ENCODE data around the gene SND1.

The SND1 gene

GRCh38 chr7:128008744-128009143, 356.8 kb downstream of the SND1 start:
- no peak for DNase-seq

GRCh38 chr7:128010391-128011127, 358.6 kb downstream of the SND1 start:
- DNase-seq: no peak

DNA sequence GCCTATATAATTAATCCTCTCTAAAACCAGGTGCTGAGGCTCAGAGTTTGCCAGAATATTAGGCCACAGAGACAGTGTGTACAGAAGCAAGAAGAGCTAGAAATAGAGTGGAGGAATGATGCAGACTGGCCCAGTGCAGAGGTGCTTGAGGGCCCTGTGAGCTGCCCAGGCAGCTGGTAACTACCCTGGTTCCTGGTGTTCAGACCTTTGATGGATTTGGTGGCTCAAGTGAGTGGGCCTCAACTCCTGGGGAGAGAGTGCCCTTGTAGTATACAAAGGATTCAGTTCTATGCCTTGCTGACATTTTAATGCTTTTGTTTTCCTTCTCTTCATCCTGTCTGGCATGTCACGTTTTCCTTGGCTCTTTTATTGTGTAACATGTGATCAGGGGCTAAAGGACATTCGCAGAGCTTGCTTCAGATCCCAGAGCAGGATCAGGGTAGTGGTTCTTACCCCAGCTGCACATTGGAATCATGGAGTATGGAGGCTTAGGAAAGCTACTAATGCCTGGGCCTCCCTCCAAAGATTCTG, 359.2 kb downstream of the SND1 start:
- DNase-seq: no peak

DNA sequence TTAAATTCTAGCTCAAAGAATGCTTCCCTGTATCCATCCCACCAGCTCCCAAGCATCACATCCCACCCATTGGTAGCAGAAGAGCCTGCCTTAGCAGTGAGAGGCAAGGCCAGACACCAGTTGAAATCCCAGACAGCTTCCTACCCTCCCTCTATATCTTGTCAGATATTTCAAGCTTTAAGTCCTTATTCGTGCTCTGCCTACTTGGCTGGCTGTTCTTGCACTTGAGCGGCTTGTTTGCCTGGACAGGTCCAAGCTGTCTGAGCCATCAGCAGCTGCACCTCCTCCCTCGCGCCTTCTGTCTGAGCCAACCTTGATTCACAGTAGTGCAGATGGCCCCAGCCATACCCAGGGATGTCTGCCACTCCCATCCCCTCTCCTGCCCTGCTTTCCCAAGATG, 362.8 kb downstream of the SND1 start:
- DNase-seq: no peak

- no peak for DNase-seq
These were observed 365.5 kb downstream of the SND1 start for GRCh38 chr7:128017460-128017859.

DNA sequence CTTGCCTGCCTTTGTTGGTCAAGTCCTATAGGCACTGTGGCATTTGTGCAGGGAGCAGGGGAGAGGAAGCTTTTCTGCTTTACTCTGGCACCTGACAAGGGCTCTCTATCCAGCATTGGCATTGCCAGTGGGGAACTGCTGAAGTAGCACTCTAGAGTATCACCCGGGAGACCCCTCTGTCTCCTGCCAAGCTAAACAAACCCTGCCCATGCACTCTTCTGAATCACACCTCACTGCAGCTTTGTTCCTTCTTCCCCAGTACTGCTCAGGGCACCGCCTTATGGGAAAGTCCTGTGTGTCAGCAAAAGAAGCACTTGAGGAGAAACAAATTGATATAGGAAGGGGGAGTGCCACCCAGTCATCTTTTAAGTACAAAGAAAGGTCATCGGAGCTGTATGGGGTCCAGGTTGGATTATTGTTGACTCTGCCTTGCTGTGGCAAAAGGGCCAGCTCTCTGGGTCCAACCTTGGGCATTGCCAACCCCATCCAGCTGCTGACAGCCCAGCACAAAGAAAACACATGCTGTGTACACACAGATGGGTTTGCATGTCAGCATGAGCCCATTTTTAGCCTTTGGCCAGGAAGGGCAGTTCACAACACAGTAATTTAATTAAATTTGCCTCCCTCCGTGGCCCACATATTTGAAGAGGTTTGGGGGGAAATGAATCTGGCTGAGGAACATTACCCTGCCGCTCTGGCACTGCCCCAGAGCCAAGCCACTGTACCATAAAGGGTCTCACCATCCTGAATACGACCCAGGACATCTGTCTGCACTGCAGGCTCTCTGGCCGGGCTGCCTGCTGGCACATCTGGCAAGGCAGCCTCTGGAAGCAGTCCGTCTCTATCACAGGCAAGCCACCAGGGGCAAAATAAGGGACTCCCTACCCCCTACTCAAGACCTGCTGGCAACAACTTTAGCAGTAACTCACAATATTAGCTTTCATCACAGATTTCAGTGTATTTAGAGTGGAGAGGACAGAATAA, 366.2 kb downstream of the SND1 start:
- DNase-seq: peak; percentile 39

DNA sequence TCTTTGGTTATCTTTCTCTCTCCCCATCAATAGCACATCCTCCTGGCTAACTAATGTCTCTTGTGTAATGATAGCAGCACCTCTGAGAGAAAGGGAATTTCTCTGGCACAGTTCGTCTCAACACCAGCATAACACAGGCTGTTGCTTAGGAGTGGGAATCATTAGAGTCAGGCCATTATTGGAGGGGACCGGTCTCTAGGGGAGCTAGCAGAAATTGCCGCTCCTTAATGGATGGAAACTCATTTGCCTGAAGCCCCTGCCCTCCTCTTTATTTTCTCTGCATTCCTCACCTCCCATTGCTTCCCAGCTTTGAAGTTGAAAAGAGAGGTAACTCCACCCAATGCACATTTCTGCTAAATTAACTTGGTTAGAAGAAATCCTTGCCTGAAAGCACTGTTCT, 367.3 kb downstream of the SND1 start:
- no peak for DNase-seq

GRCh38 chr7:128020159-128020558, 368.2 kb downstream of the SND1 start:
- no peak for DNase-seq

- DNase-seq: no peak
These were observed 369.4 kb downstream of the SND1 start for GRCh38 chr7:128021366-128021765.

DNA sequence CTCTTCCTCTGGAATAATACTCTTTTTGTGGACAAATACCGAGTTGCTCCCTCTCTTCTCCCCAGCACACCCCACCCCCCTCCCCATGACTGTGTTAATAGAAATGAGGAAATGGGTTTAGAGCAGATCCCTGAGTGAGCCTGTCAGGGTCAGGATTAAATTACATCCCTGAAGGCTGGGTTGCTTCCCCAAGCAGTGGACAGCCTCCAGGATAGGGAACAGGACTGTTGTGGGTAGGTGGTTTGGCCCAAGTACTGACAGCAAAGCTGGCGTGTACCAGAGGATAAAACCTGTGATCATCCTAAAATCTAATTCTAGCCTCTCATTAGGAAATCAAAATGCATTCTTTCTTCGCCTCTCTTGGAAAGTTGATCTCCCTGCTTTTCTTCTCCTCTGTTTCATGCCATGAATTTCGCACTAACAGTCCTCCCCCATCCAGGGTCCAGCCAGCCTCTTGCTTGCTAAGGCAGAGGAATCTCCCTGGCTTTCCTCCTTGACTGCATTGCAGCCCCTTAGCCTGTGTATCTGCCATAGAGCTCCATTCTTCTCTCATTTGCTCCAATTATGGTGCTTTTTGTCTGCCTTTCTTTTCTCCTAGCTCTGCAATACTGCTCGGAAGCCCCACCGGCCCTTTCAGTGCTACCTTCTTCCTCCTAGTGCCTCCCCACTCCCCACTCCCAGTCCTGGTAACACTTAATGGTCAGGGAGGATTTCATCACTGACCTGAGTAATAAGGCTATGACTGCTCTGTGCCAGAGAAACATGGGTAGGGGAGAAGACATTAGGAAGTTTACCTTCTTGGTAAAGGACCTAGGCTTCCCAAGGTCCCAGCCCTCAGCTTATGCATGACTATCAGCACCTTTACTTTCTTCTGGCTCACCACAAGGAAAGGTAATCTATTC, 370.9 kb downstream of the SND1 start:
- DNase-seq: no peak

GRCh38 chr7:128024151-128024550, 372.2 kb downstream of the SND1 start:
- no peak for DNase-seq

DNA sequence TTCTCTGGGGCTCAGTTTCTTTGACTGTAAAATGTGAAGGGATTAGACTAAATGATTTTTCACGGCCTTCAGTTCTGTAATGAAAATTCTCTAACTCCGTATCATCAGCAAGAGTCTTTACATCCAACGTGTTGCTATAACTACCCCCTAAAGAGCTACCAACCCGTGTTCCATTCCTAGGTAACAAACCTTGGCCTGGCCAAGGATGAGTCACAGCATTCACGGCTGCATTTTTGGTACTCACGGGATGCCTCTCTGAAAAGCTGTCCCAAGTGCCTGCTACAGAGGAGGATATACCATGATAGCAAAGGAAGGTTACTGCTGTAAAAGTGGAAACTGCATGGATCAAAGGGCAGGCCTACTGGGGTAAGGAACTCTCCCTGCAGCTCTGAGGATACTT, 373.4 kb downstream of the SND1 start:
- DNase-seq: no peak

GRCh38 chr7:128025819-128026218, 373.8 kb downstream of the SND1 start:
- no peak for DNase-seq

- no peak for DNase-seq
These were observed 374.6 kb downstream of the SND1 start for GRCh38 chr7:128026551-128026950.

GRCh38 chr7:128027485-128027980, 375.5 kb downstream of the SND1 start:
- no peak for DNase-seq

- no peak for DNase-seq
These were observed 377.5 kb downstream of the SND1 start for GRCh38 chr7:128029405-128029995.

GRCh38 chr7:128030263-128030653, 378.3 kb downstream of the SND1 start:
- no peak for DNase-seq

DNA sequence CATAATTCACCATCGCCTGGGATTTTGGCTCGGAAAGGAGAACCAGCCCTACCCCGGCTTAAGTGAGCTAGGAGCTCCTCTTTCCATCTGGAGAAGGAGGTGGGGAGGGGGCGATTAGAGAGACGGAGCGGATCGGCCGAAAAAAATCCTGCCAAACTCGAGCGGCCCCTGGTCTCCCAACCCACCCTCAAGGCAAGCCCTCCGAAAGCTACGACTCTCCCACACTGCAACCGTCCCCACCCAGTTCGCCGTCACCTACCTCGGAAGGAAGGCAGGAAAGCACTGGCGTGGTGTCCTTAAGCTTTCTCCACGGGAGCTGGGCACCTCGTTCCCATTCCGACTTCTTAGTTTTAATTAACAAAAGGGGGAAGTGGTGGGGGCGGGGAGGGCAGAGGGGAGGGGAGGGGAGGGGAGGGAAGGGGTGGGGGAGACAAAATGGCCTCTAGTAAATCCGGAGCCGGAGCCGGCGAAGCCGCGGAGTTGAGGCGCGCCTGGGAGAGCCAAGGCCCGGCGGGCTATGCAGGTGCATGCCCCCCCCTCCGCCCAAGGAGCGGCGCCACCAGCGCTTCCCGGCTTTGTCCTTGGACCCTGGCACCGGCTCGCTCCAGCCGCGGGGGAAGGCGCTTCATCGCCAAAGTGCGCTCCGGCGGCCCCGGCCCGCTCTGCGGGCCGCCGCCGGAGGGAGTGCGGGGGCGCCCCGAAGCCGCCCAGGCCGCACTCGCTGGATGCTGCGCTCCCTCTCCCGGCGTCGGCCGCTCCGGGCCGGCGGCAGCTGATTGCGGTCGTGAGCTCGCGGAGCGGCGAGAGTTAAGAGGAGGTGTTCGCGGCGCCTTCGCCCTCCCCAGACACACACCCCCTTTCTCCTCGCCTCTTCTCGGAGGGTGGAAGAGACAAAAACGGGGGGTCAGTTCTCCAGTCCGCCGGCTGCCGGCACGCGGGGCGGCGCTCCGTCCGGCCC, 378.9 kb downstream of the SND1 start, which contains the start of gene LRRC4:
Gene LRRC4, minus strand, starts transcription at position 784 of the 958 bp plus-strand sequence. CDS start 797 bp downstream, outside the sequence.
- peak; percentile 67 for DNase-seq

DNA sequence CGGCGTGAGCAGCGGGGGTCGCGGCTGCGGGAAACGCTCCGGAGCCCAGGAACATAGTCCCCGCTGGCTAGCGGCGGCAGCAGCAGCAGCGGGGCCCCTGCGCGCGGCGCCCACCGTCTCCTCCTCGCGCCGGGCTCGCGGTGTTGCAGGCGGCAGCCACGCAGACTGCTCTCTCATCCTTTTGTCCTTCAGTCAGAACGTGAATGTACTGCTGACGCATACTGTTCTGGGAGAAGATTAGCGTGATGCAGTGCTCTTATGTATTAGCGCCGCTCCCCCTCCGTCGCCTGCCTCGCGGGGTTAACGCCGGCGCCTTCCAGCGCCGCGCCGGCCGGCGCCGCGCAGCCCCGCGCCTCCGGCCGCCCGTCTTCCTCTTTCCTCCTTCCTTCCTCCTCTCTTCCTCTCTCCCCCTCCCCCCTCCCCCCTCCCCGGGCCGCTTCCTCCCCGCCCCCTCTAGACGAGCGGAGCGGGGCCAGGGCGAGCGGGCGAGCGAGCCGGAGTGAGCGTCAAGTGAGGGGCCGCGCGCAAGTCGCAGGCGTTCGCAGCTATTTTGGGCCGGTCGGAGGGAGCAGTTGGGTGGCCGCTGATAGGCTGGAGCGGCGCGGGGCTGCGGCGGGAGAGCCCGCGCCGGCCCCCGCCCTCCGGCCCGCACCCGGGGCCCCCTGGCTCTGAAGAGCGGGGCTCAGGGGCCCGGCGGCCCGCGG, 380.1 kb downstream of the SND1 start:
- DNase-seq: peak; percentile 61

Data from NCI-H1105 (cell line).